H1 (cell line): ENCODE data around the gene TTLL1. TPM values are rescaled to one million over a fixed set of nuclear protein-coding genes. Genes with fewer than 3 reads are reported as not detected.

ENCODE experiments used
- CTCF ChIA-PET: fragments of 300-600 bp; sonication (Branson Sonifier 250); formaldehyde crosslinking; loops from one replicate; lab custom pipeline; 2021; ENCODE audit not compliant: partially characterized antibody; lab: Charles Lee
- POLR2A ChIA-PET: fragments of 300-600 bp; sonication (Branson Sonifier 250); formaldehyde crosslinking; loops from one replicate; lab custom pipeline; 2021; ENCODE audit warnings: inconsistent platforms; ENCODE audit not compliant: partially characterized antibody; lab: Charles Lee
- DNase-seq, 2 experiments: peaks; one replicate each; pipeline versions ENCODE4 v3.0.0 to v3.0.0-alpha.2; 2010 to 2022; ENCODE audit warnings: low spot score in 2 of 2, low read depth in 1 of 2, mixed read lengths in 1 of 2
- FAIRE-seq: peaks from 2 replicates; lab custom pipeline; 2011; peaks lifted over from hg19 to GRCh38; lab: Jason Lieb, UNC
- H2AFZ ChIP-seq: 2 replicates; pipeline ENCODE4 v1.8.1; 2012; ENCODE audit warnings: low read length, inconsistent platforms
- H2AK5ac ChIP-seq: 2 replicates; pipeline ENCODE4 v1.6.1; 2013; ENCODE audit warnings: low read depth, low read length
- H2BK120ac ChIP-seq: replicated peaks from 2 replicates; pipeline ENCODE3; 2013; ENCODE audit warnings: low read depth, low read length, inconsistent platforms
- H2BK12ac ChIP-seq: 2 replicates; pipeline ENCODE4 v1.6.1; 2013; ENCODE audit warnings: low read depth, low read length
- H2BK15ac ChIP-seq: 2 replicates; pipeline ENCODE4 v1.6.1; 2013; ENCODE audit warnings: low read length
- H2BK20ac ChIP-seq: 2 replicates; pipeline ENCODE4 v1.6.1; 2013; ENCODE audit warnings: low read length
- H2BK5ac ChIP-seq: 2 replicates; pipeline ENCODE4 v1.6.1; 2013; ENCODE audit warnings: low read depth, low read length
- H3K14ac ChIP-seq: 2 replicates; pipeline ENCODE4 v1.6.1; 2013; ENCODE audit warnings: inconsistent platforms; ENCODE audit not compliant: insufficient read length
- H3K18ac ChIP-seq: 2 replicates; pipeline ENCODE4 v1.6.1; 2013; ENCODE audit warnings: low read length; ENCODE audit errors: extremely low read depth
- H3K23ac ChIP-seq: 2 replicates; pipeline ENCODE4 v1.6.1; 2013; ENCODE audit warnings: inconsistent platforms; ENCODE audit not compliant: insufficient read length
- H3K23me2 ChIP-seq: 2 replicates; pipeline ENCODE4 v1.6.1; 2013; ENCODE audit warnings: low read depth, low read length
- H3K27ac ChIP-seq: 2 replicates; pipeline ENCODE4 v1.6.1; 2011; ENCODE audit warnings: low read depth, low read length, inconsistent platforms
- H3K27me3 ChIP-seq, 4 experiments: replicated peaks in 1 of 4; 1 replicate in 1 of 4; 2 replicates in 3 of 4; pipeline versions ENCODE4 v1.6.1 to v1.8.1; 2011 to 2013; ENCODE audit warnings: low read length in 3 of 4, mild to moderate bottlenecking in 3 of 4, inconsistent platforms in 2 of 4, mixed read lengths in 2 of 4, moderate library complexity in 1 of 4; ENCODE audit not compliant: control insufficient read depth in 3 of 4, insufficient read depth in 3 of 4; ENCODE audit errors: extremely low read depth in 1 of 4
- H3K36me3 ChIP-seq, 4 experiments: 2 replicates each; pipeline versions ENCODE4 v1.6.1 to v1.8.1; 2011 to 2013; ENCODE audit warnings: mild to moderate bottlenecking in 4 of 4, low read length in 3 of 4, moderate library complexity in 2 of 4, control low read depth in 1 of 4, inconsistent platforms in 1 of 4; ENCODE audit not compliant: insufficient read depth in 4 of 4, control insufficient read depth in 2 of 4
- H3K4ac ChIP-seq: replicated peaks from 2 replicates; pipeline ENCODE3; 2013; ENCODE audit warnings: low read length, low read depth, mixed read lengths, inconsistent platforms; ENCODE audit not compliant: insufficient read length
- H3K4me1 ChIP-seq, 4 experiments: replicated peaks in 1 of 4; 1 replicate in 1 of 4; 2 replicates in 3 of 4; pipeline versions ENCODE4 v1.6.1 to v1.8.1; 2011 to 2013; ENCODE audit warnings: low read length in 3 of 4, inconsistent platforms in 2 of 4, mixed read lengths in 1 of 4; ENCODE audit not compliant: insufficient read depth in 4 of 4, control insufficient read depth in 3 of 4
- H3K4me2 ChIP-seq, 2 experiments: 2 replicates each; pipeline versions ENCODE4 v1.6.1 to v1.8.1; 2011 to 2013; ENCODE audit warnings: low read depth in 2 of 2, low read length in 2 of 2, control low read depth in 1 of 2, inconsistent platforms in 1 of 2, mild to moderate bottlenecking in 1 of 2; ENCODE audit not compliant: insufficient read depth in 1 of 2
- H3K4me3 ChIP-seq, 4 experiments: fragments of 200-600, 300-600 bp in 1 of 4; sonication (generic), shearing (Covaris generic), sonication (Bioruptor Twin) in 1 of 4; 2 replicates each; pipeline versions ENCODE4 v1.5.1 to v1.8.1; 2011 to 2016; ENCODE audit warnings: low read length in 4 of 4, low read depth in 3 of 4, control low read depth in 2 of 4, inconsistent platforms in 2 of 4, mild to moderate bottlenecking in 2 of 4, mixed read lengths in 1 of 4, moderate library complexity in 1 of 4; ENCODE audit not compliant: insufficient read depth in 2 of 4; ENCODE audit errors: extremely low read depth in 1 of 4
- H3K56ac ChIP-seq: replicated peaks from 2 replicates; pipeline ENCODE3; 2013; ENCODE audit warnings: low read depth, mild to moderate bottlenecking, mixed read lengths, low read length, inconsistent platforms; ENCODE audit not compliant: insufficient read length
- H3K79me1 ChIP-seq: 2 replicates; pipeline ENCODE4 v1.6.1; 2013; ENCODE audit warnings: low read depth, low read length, control low read depth
- H3K79me2 ChIP-seq, 2 experiments: 2 replicates each; pipeline versions ENCODE4 v1.6.1 to v1.8.1; 2012 to 2013; ENCODE audit warnings: low read length in 2 of 2, mild to moderate bottlenecking in 2 of 2, inconsistent platforms in 1 of 2; ENCODE audit not compliant: insufficient read depth in 2 of 2, control insufficient read depth in 1 of 2
- H3K9ac ChIP-seq, 4 experiments: replicated peaks in 1 of 4; 1 replicate in 1 of 4; 2 replicates in 3 of 4; pipeline versions ENCODE4 v1.6.1 to v1.8.1; 2011 to 2013; ENCODE audit warnings: low read depth in 3 of 4, low read length in 3 of 4, control low read depth in 2 of 4, mild to moderate bottlenecking in 2 of 4, moderate library complexity in 2 of 4, inconsistent platforms in 1 of 4; ENCODE audit errors: extremely low read depth in 1 of 4
- H3K9me3 ChIP-seq, 2 experiments: 2 replicates each; pipeline versions ENCODE4 v1.6.1 to v1.8.1; 2012 to 2013; ENCODE audit warnings: mild to moderate bottlenecking in 2 of 2, moderate library complexity in 2 of 2, control low read depth in 1 of 2, inconsistent platforms in 1 of 2, low read depth in 1 of 2, low read length in 1 of 2, mixed read lengths in 1 of 2; ENCODE audit not compliant: insufficient read depth in 2 of 2
- H4K20me1 ChIP-seq, 2 experiments: replicated peaks in 1 of 2; 2 replicates each; pipeline versions ENCODE3 to v1.8.1; 2011 to 2013; ENCODE audit warnings: inconsistent platforms in 2 of 2, low read length in 2 of 2, mild to moderate bottlenecking in 1 of 2; ENCODE audit not compliant: insufficient read depth in 2 of 2, control insufficient read depth in 1 of 2
- H4K5ac ChIP-seq: 2 replicates; pipeline ENCODE4 v1.6.1; 2013; ENCODE audit warnings: low read length, low read depth, mixed read lengths, inconsistent platforms; ENCODE audit not compliant: insufficient read length
- H4K8ac ChIP-seq: 2 replicates; pipeline ENCODE4 v1.8.0; 2013; ENCODE audit warnings: mild to moderate bottlenecking, moderate library complexity, low read length, inconsistent platforms; ENCODE audit not compliant: insufficient read depth; ENCODE audit errors: extremely low read depth
- H4K91ac ChIP-seq: replicated peaks from 2 replicates; pipeline ENCODE3; 2013; ENCODE audit warnings: low read length, mixed read lengths, inconsistent platforms; ENCODE audit not compliant: insufficient read length
- ASH2L ChIP-seq: fragments of 200-600, 300-600 bp; sonication (generic); IDR thresholded peaks from one replicate; pipeline ENCODE4 v1.7.1; 2017; ENCODE audit warnings: low read length
- ATF3 ChIP-seq: IDR thresholded peaks from 2 replicates; pipeline ENCODE4 v1.6.1; 2011; ENCODE audit warnings: low read depth, mild to moderate bottlenecking, low read length; ENCODE audit not compliant: insufficient read depth
- BCL11A ChIP-seq, 2 experiments: IDR thresholded peaks; one replicate each; pipeline ENCODE4 v1.6.1; 2011; ENCODE audit warnings: low read depth in 2 of 2, low read length in 2 of 2, mild to moderate bottlenecking in 2 of 2
- CBX5 ChIP-seq: fragments of 300-800, 300-1000 bp; sonication (generic); IDR thresholded peaks from 2 replicates; pipeline ENCODE4 v1.7.1; 2016; ENCODE audit warnings: antibody characterized with exemption, low read length, low read depth
- JUND ChIP-seq: IDR thresholded peaks from 2 replicates; pipeline ENCODE4 v1.6.1; 2011; ENCODE audit warnings: mild to moderate bottlenecking, improper control_type of control experiment, low read length
- POLR2A ChIP-seq, 2 experiments: IDR thresholded peaks; 1 replicate in 1 of 2; 2 replicates in 1 of 2; pipeline ENCODE4 v1.6.1; 2011; ENCODE audit warnings: low read depth in 2 of 2, low read length in 2 of 2, mild to moderate bottlenecking in 2 of 2; ENCODE audit errors: control extremely low read depth in 1 of 2
- RNF2 ChIP-seq: fragments of 200-900, 300-1000 bp; sonication (generic); IDR thresholded peaks from 2 replicates; pipeline ENCODE4 v1.7.1; 2016; ENCODE audit warnings: borderline replicate concordance, low read depth, mild to moderate bottlenecking, antibody characterized with exemption, low read length; ENCODE audit not compliant: poor library complexity, severe bottlenecking; ENCODE audit errors: missing control alignments
- SIRT6 ChIP-seq: IDR thresholded peaks from one replicate; pipeline ENCODE4 v1.7.1; 2012; ENCODE audit warnings: low read length, inconsistent platforms
- SUZ12 ChIP-seq: fragments of 200-600 bp; sonication (generic); IDR thresholded peaks from 2 replicates; pipeline ENCODE4 v1.6.1; 2012; ENCODE audit warnings: mild to moderate bottlenecking, inconsistent platforms, low read length, moderate library complexity, mixed read lengths
- WGBS, 2 experiments: shearing (Covaris generic) in 1 of 2; methylation state at CpG; one replicate each; pipeline versions ENCODE4 v1.1.6 to v1.1.7; 2013 to 2015; ENCODE audit warnings: low lambda C conversion rate in 2 of 2, mixed read lengths in 2 of 2, inconsistent platforms in 1 of 2, low coverage in 1 of 2, missing lambda C conversion rate in 1 of 2; ENCODE audit not compliant: insufficient replicate concordance in 2 of 2, insufficient coverage in 1 of 2, insufficient read length in 1 of 2; ENCODE audit errors: extremely low coverage in 1 of 2, missing lambda C conversion rate in 1 of 2; 5-methylcytosine and 5-hydroxymethylcytosine counted together
- polyA plus RNA-seq, 7 experiments: library from polyadenylated mRNA; depleted of rRNA in 3 of 7; stranded (reverse) in 5 of 7; unstranded in 2 of 7; fragments of >200 nt in 5 of 7; fragments of 200-250 nt in 2 of 7; gene quantifications; 1 replicate in 5 of 7; 2 replicates in 1 of 7; 4 replicates in 1 of 7; pipeline versions ENCODE4 v1.2.1 to v1.2.3, GENCODE V29; 2011 to 2013; ENCODE audit warnings: missing spikeins in 2 of 7, mixed read lengths in 2 of 7
- total RNA-seq: library from RNA; stranded (reverse); fragmentation: NEBNext Ultra II Directional; extraction: Animal tissue kit (Norgen Biotek cat#: 25700); gene quantifications from 2 replicates; pipeline ENCODE4 v1.2.1, GENCODE V29; 2021
- TF ChIP-seq, protein P1 (sequence below): IDR thresholded peaks from 2 replicates; pipeline ENCODE4 v1.6.1; 2011; ENCODE audit warnings: low read length, improper control_type of control experiment
- TF ChIP-seq, protein P2 (sequence below): IDR thresholded peaks from 2 replicates; pipeline ENCODE4 v1.6.1; 2012; ENCODE audit warnings: low read length, inconsistent platforms

Gene TTLL1
- total and polyA plus RNA-seq, 2 of the 8 experiments (the other 6 are each of a cell fraction or from before 2014, with no cell fraction given), result 5.0 to 13.8 TPM

GRCh38 chr22:43101306-43101705, 12.1 kb upstream of the TTLL1 start:
- Histone ChIP-seq H3K79me1 (no peaks in the 10 kb centered on the region), H2BK20ac (no peak overlapping the region), H4K5ac (no peak overlapping the region), H2AK5ac (no peak overlapping the region), H2AFZ (no peak overlapping the region), H3K4me1 (no peaks in the 10 kb centered on the region), H3K27me3 (no peaks in the 10 kb centered on the region), H3K36me3 (no peaks in the 10 kb centered on the region), H4K20me1 (no peaks in the 10 kb centered on the region), H4K91ac (no peak overlapping the region), H3K18ac (no peak overlapping the region), H2BK5ac (no peak overlapping the region), H2BK12ac (no peak overlapping the region), H3K9me3 (no peaks in the 10 kb centered on the region; a peak in 1 of 4 replicates), H3K4me2 (no peak overlapping the region), H3K56ac (no peak overlapping the region), H3K14ac (no peak overlapping the region), H3K9ac (no peak overlapping the region), H3K27ac (no peak overlapping the region), H3K4me3 (no peak overlapping the region), H3K23ac (no peak overlapping the region), H3K4ac (no peak overlapping the region), H3K23me2 (no peaks in the 10 kb centered on the region), H4K8ac (no peak overlapping the region), H2BK15ac (no peak overlapping the region), H3K79me2 (no peaks in the 10 kb centered on the region), H2BK120ac (no peak overlapping the region)
- FAIRE-seq (no peak), DNase-seq (no peak)
- 88% methylated on average over 7 of the region's 7 CpGs; no CpG with 5 or more reads in 1 of the 2 experiments for WGBS, 2 experiments
- ChIA-PET POLR2A (no interaction called here), CTCF (interaction anchor here (0.8 to 1.5 kb wide), 3 partner anchors 9 to 286 kb away, joined by 3 to 5 read pairs (median 3); no protein-coding TSS in a partner anchor)
- TF ChIP-seq, protein P1, sequence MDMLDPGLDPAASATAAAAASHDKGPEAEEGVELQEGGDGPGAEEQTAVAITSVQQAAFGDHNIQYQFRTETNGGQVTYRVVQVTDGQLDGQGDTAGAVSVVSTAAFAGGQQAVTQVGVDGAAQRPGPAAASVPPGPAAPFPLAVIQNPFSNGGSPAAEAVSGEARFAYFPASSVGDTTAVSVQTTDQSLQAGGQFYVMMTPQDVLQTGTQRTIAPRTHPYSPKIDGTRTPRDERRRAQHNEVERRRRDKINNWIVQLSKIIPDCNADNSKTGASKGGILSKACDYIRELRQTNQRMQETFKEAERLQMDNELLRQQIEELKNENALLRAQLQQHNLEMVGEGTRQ, result no peak
- TF ChIP-seq RNF2 (no peak), ASH2L (no peak), SUZ12 (no peak), BCL11A (IDR thresholded peaks at IDR 0.05; ENCODE audit: low read depth in 2 of 2, low read length in 2 of 2) (no peak), JUND (no peak), ATF3 (no peak), CBX5 (no peak), POLR2A (IDR thresholded peaks at IDR 0.05; ENCODE audit: control extremely low read depth in 1 of 2, low read depth in 2 of 2, low read length in 2 of 2) (no peak), SIRT6 (no peak)
- TF ChIP-seq, protein P2, sequence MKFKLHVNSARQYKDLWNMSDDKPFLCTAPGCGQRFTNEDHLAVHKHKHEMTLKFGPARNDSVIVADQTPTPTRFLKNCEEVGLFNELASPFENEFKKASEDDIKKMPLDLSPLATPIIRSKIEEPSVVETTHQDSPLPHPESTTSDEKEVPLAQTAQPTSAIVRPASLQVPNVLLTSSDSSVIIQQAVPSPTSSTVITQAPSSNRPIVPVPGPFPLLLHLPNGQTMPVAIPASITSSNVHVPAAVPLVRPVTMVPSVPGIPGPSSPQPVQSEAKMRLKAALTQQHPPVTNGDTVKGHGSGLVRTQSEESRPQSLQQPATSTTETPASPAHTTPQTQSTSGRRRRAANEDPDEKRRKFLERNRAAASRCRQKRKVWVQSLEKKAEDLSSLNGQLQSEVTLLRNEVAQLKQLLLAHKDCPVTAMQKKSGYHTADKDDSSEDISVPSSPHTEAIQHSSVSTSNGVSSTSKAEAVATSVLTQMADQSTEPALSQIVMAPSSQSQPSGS, result no peak
